ENCODE data around the gene RFK.

The RFK gene

DNA sequence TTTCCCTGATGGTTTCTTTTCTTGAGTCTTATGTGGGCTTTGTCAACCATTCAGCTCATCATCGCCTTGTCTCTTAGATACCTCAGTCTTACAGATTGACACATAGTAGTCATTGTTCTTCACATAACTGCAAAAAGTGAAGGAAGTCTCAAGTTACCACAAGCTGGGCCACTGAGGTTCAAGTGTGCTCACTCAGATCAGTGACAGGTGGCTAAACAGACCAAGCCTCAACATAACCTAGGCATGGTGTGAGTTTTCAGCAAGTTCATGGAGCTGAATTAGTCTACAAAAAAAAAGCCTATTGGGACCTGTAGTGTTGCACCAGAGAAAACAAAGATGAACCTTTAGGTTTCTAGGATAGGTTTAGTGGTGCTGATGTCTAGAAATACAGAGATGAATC, 58.2 kb downstream of the RFK start:
- in situ Hi-C loops (cut with HindIII; ENCODE audit: low sequenced_read_pairs): no loop called here

Data from DLD1 (cell line).